HEK293 (cell line): Measurements from ENCODE around the gene BCAS3.

ENCODE experiments used
- CTCF ChIA-PET: fragments of 350-600 bp; formaldehyde crosslinking; extraction: SDS; loops from one replicate; lab custom pipeline; 2021; ENCODE audit warnings: antibody characterized with exemption; lab: Yijun Ruan, JAX
- POLR2A ChIA-PET: fragments of 300-600 bp; formaldehyde crosslinking; extraction: SDS; loops from one replicate; lab custom pipeline; 2020; ENCODE audit warnings: antibody characterized with exemption, inconsistent platforms; lab: Yijun Ruan, JAX
- H3K27ac ChIP-seq: fragments of 200-500 bp; sonication (Bioruptor generic); 2 replicates; pipeline ENCODE4 v1.5.1; 2014; ENCODE audit warnings: low read depth, low read length, control low read depth, inconsistent platforms; ENCODE audit errors: extremely low read depth
- H3K36me3 ChIP-seq, 2 experiments: fragments of 200-500 bp in 1 of 2; sonication (Bioruptor generic) in 1 of 2; 1 replicate in 1 of 2; 2 replicates in 1 of 2; pipeline ENCODE4 v1.5.1; 2014 to 2017; ENCODE audit warnings: inconsistent platforms in 2 of 2, low read length in 2 of 2; ENCODE audit not compliant: control insufficient read depth in 2 of 2, insufficient read depth in 1 of 2
- H3K4me1 ChIP-seq: fragments of 200-500 bp; sonication (Bioruptor generic); 2 replicates; pipeline ENCODE4 v1.5.1; 2014; ENCODE audit warnings: mild to moderate bottlenecking, low read length, inconsistent platforms; ENCODE audit not compliant: control insufficient read depth, insufficient read depth
- H3K4me3 ChIP-seq: 2 replicates; pipeline ENCODE4 v1.5.1; 2011; ENCODE audit warnings: low read depth, mild to moderate bottlenecking, control low read depth, low read length, moderate library complexity
- H3K9me3 ChIP-seq: fragments of 200-500 bp; sonication (Bioruptor generic); 2 replicates; pipeline ENCODE4 v1.5.1; 2014; ENCODE audit warnings: low read depth, low read length, inconsistent platforms; ENCODE audit not compliant: control insufficient read depth, insufficient read depth
- CTCF ChIP-seq: fragments of 450-650 bp; formaldehyde crosslinking; IDR thresholded peaks from 2 replicates; pipeline ENCODE4 v1.5.1; 2016; ENCODE audit warnings: missing biosample characterization, missing genetic modification characterization
- HOXA7 ChIP-seq: sonication (generic); formaldehyde crosslinking; IDR thresholded peaks from 2 replicates; pipeline ENCODE4 v1.8.1; 2022; ENCODE audit warnings: missing genetic modification reagents, borderline replicate concordance
- MZF1 ChIP-seq: fragments of 450-650 bp; formaldehyde crosslinking; IDR thresholded peaks from 2 replicates; pipeline ENCODE4 v1.5.1; 2017; ENCODE audit warnings: missing biosample characterization, missing genetic modification characterization, borderline replicate concordance
- PRDM2 ChIP-seq: fragments of 450-650 bp; formaldehyde crosslinking; IDR thresholded peaks from 2 replicates; pipeline ENCODE4 v1.5.1; 2016; ENCODE audit warnings: missing biosample characterization, missing genetic modification characterization, borderline replicate concordance
- SP7 ChIP-seq: fragments of 450-650 bp; formaldehyde crosslinking; IDR thresholded peaks from 2 replicates; pipeline ENCODE4 v1.5.1; 2016; ENCODE audit warnings: missing biosample characterization, missing genetic modification characterization
- TCF7L2 ChIP-seq: IDR thresholded peaks from 2 replicates; pipeline ENCODE4 v1.6.1; 2011; ENCODE audit warnings: low read depth, mild to moderate bottlenecking, inconsistent platforms, low read length, moderate library complexity, borderline replicate concordance
- ZBTB17 ChIP-seq: fragments of 450-650 bp; formaldehyde crosslinking; IDR thresholded peaks from 2 replicates; pipeline ENCODE4 v1.5.1; 2016; ENCODE audit warnings: missing biosample characterization, missing genetic modification characterization
- ZBTB44 ChIP-seq: fragments of 450-650 bp; IDR thresholded peaks from 2 replicates; pipeline ENCODE4 v1.5.1; 2018; ENCODE audit warnings: missing biosample characterization, mild to moderate bottlenecking, missing genetic modification characterization
- ZBTB48 ChIP-seq: fragments of 450-650 bp; formaldehyde crosslinking; IDR thresholded peaks from 2 replicates; pipeline ENCODE4 v1.5.1; 2016; ENCODE audit warnings: missing biosample characterization, missing genetic modification characterization
- ZFP37 ChIP-seq: fragments of 450-650 bp; formaldehyde crosslinking; IDR thresholded peaks from 2 replicates; pipeline ENCODE4 v1.5.1; 2016; ENCODE audit warnings: missing biosample characterization, missing genetic modification characterization
- ZNF138 ChIP-seq: fragments of 450-650 bp; formaldehyde crosslinking; IDR thresholded peaks from 2 replicates; pipeline ENCODE4 v1.5.1; 2016; ENCODE audit warnings: missing biosample characterization, missing genetic modification characterization, borderline replicate concordance
- ZNF155 ChIP-seq: fragments of 450-650 bp; formaldehyde crosslinking; IDR thresholded peaks from 2 replicates; pipeline ENCODE4 v1.5.1; 2016; ENCODE audit warnings: missing biosample characterization, missing genetic modification characterization
- ZNF202 ChIP-seq: fragments of 450-650 bp; formaldehyde crosslinking; IDR thresholded peaks from 2 replicates; pipeline ENCODE4 v1.5.1; 2016; ENCODE audit warnings: missing biosample characterization, missing genetic modification characterization, borderline replicate concordance
- ZNF311 ChIP-seq: fragments of 450-650 bp; formaldehyde crosslinking; IDR thresholded peaks from 2 replicates; pipeline ENCODE4 v1.5.1; 2017; ENCODE audit warnings: missing biosample characterization, missing genetic modification characterization, borderline replicate concordance
- ZNF341 ChIP-seq: fragments of 450-650 bp; formaldehyde crosslinking; IDR thresholded peaks from 2 replicates; pipeline ENCODE4; 2016; ENCODE audit warnings: low read depth, missing biosample characterization, missing genetic modification characterization
- ZNF362 ChIP-seq: fragments of 450-650 bp; formaldehyde crosslinking; IDR thresholded peaks from 2 replicates; pipeline ENCODE4 v1.5.1; 2016; ENCODE audit warnings: missing biosample characterization, missing genetic modification characterization
- ZNF391 ChIP-seq: fragments of 450-650 bp; formaldehyde crosslinking; IDR thresholded peaks from 2 replicates; pipeline ENCODE4 v1.5.1; 2016; ENCODE audit warnings: low read depth, missing biosample characterization, missing genetic modification characterization, borderline replicate concordance
- ZNF433 ChIP-seq: fragments of 450-650 bp; formaldehyde crosslinking; IDR thresholded peaks from 2 replicates; pipeline ENCODE4 v1.5.1; 2016; ENCODE audit warnings: missing biosample characterization, missing genetic modification characterization, low read depth
- ZNF548 ChIP-seq: fragments of 450-650 bp; formaldehyde crosslinking; IDR thresholded peaks from 2 replicates; pipeline ENCODE4 v1.5.1; 2016; ENCODE audit warnings: missing biosample characterization, missing genetic modification characterization
- ZNF558 ChIP-seq: fragments of 450-650 bp; formaldehyde crosslinking; IDR thresholded peaks from 2 replicates; pipeline ENCODE4 v1.5.1; 2016; ENCODE audit warnings: missing biosample characterization, missing genetic modification characterization
- ZNF560 ChIP-seq: fragments of 450-650 bp; formaldehyde crosslinking; IDR thresholded peaks from 2 replicates; pipeline ENCODE4 v1.5.1; 2017; ENCODE audit warnings: missing biosample characterization, missing genetic modification characterization, borderline replicate concordance
- ZNF624 ChIP-seq: fragments of 450-650 bp; formaldehyde crosslinking; IDR thresholded peaks from 2 replicates; pipeline ENCODE4 v1.5.1; 2017; ENCODE audit warnings: missing biosample characterization, missing genetic modification characterization
- ZNF654 ChIP-seq: fragments of 450-650 bp; formaldehyde crosslinking; IDR thresholded peaks from 2 replicates; pipeline ENCODE4 v1.5.1; 2016; ENCODE audit warnings: low read depth, missing biosample characterization, missing genetic modification characterization
- ZNF658 ChIP-seq: fragments of 450-650 bp; formaldehyde crosslinking; IDR thresholded peaks from 2 replicates; pipeline ENCODE4; 2016; ENCODE audit warnings: missing biosample characterization, missing genetic modification characterization
- ZNF701 ChIP-seq: fragments of 450-650 bp; formaldehyde crosslinking; IDR thresholded peaks from 2 replicates; pipeline ENCODE4 v1.5.1; 2016; ENCODE audit warnings: missing biosample characterization, missing genetic modification characterization
- ZSCAN30 ChIP-seq: fragments of 450-650 bp; IDR thresholded peaks from 2 replicates; pipeline ENCODE4 v1.5.1; 2018; ENCODE audit warnings: missing biosample characterization, mild to moderate bottlenecking, missing genetic modification characterization, moderate library complexity
- ZXDB ChIP-seq: fragments of 450-650 bp; formaldehyde crosslinking; IDR thresholded peaks from 2 replicates; pipeline ENCODE4 v1.5.1; 2016; ENCODE audit warnings: missing biosample characterization, missing genetic modification characterization

The BCAS3 gene

GRCh38 chr17:61389670-61390478, 712.2 kb downstream of the BCAS3 start (continued):
- TF ChIP-seq SP7 (tag by site-specific recombination): 0 out of 2 replicates have a peak, but pooled peaks have one; percentile 19
- no peak for TF ChIP-seq ZNF362 (tag by site-specific recombination)
- peak; percentile 65 for TF ChIP-seq ZNF654 (tag by site-specific recombination)
- TF ChIP-seq ZSCAN30 (tag by site-specific recombination): no peak
- TF ChIP-seq ZNF658 (tag by site-specific recombination): no peak
- TF ChIP-seq ZXDB (tag by site-specific recombination): peak; percentile 51
- TF ChIP-seq ZBTB44 (tag by site-specific recombination): no peak
- no peak for TF ChIP-seq ZNF311
- no peak for TF ChIP-seq ZNF548
- no peak for TF ChIP-seq ZNF433 (tag by site-specific recombination)

GRCh38 chr17:61390479-61390791, 712.8 kb downstream of the BCAS3 start:
- Histone ChIP-seq H3K36me3 (peaks cover 0 to 7% of the 10 kb centered on the region in 2 experiments; a peak in 1 of 3 replicates), H3K4me3 (no peak overlapping the region), H3K27ac (no peak overlapping the region), H3K9me3 (no peaks in the 10 kb centered on the region), H3K4me1 (peaks cover 3% of the 10 kb centered on the region)
- POLR2A ChIA-PET: no interaction called here
- CTCF ChIA-PET: interaction anchor here (0.6 to 2.2 kb wide), 46 partner anchors 8 to 750 kb away, joined by 3 to 13 read pairs (median 4); partner anchors contain the start of gene TBX2
- TF ChIP-seq HOXA7 (CRISPR knock-in tag) (no peak), ZNF624 (no peak), ZFP37 (tag by site-specific recombination) (no peak), ZNF155 (tag by site-specific recombination) (no peak), ZBTB48 (tag by site-specific recombination) (no peak), PRDM2 (tag by site-specific recombination) (no peak), ZNF202 (tag by site-specific recombination) (no peak), TCF7L2 (no peak), ZNF701 (tag by site-specific recombination) (no peak), ZNF138 (tag by site-specific recombination) (no peak), ZNF560 (no peak), ZNF391 (tag by site-specific recombination) (no peak), ZBTB17 (tag by site-specific recombination) (no peak), ZNF341 (tag by site-specific recombination) (no peak), ZNF558 (tag by site-specific recombination) (no peak), CTCF (tag by site-specific recombination) (no peak), MZF1 (tag by site-specific recombination) (no peak)
